ENCODE results near the gene PTPRM.

PTPRM gene

GRCh38 chr18:8411492-8411891 lies 844.4 kb downstream of the PTPRM start:
- H3K4me3 Mint-ChIP-seq, result no peak overlapping the region
- H3K9me3 Mint-ChIP-seq, result peaks cover 34% of the 10 kb centered on the region
- no peak overlapping the region for H3K27ac Mint-ChIP-seq
- TF ChIP-seq CTCF (IDR thresholded peaks at IDR 0.05), result no peak
- no peak for DNase-seq
- H3K4me1 Mint-ChIP-seq, result no peaks in the 10 kb centered on the region
- peaks cover 45% of the 10 kb centered on the region for H3K36me3 Mint-ChIP-seq (ENCODE audit: low read depth)
- no peaks in the 10 kb centered on the region for H3K27me3 Mint-ChIP-seq (ENCODE audit: low read depth, poor library complexity)

GRCh38 chr18:8412117-8412516 lies 845.0 kb downstream of the PTPRM start:
- Mint-ChIP-seq H3K36me3 (ENCODE audit: low read depth) (peaks cover 45% of the 10 kb centered on the region), H3K4me1 (no peaks in the 10 kb centered on the region), H3K9me3 (peaks cover 34% of the 10 kb centered on the region), H3K4me3 (no peak overlapping the region), H3K27ac (no peak overlapping the region), H3K27me3 (ENCODE audit: low read depth, poor library complexity) (no peaks in the 10 kb centered on the region)
- no peak for TF ChIP-seq CTCF (IDR thresholded peaks at IDR 0.05)
- DNase-seq, result no peak

GRCh38 chr18:8413189-8413588 lies 846.1 kb downstream of the PTPRM start:
- H3K36me3 Mint-ChIP-seq (ENCODE audit: low read depth), result peaks cover 34% of the 10 kb centered on the region
- no peak overlapping the region for H3K4me3 Mint-ChIP-seq
- DNase-seq, result no peak
- no peak for TF ChIP-seq CTCF (IDR thresholded peaks at IDR 0.05)
- no peaks in the 10 kb centered on the region for H3K27me3 Mint-ChIP-seq (ENCODE audit: low read depth, poor library complexity)
- no peaks in the 10 kb centered on the region for H3K4me1 Mint-ChIP-seq
- H3K27ac Mint-ChIP-seq, result no peak overlapping the region
- H3K9me3 Mint-ChIP-seq, result peaks cover 34% of the 10 kb centered on the region

GRCh38 chr18:8413751-8414150 lies 846.6 kb downstream of the PTPRM start:
- peaks cover 30% of the 10 kb centered on the region for H3K36me3 Mint-ChIP-seq (ENCODE audit: low read depth)
- TF ChIP-seq CTCF (IDR thresholded peaks at IDR 0.05), result no peak
- DNase-seq, result no peak
- H3K4me3 Mint-ChIP-seq, result no peak overlapping the region
- no peak overlapping the region for H3K27ac Mint-ChIP-seq
- H3K4me1 Mint-ChIP-seq, result no peaks in the 10 kb centered on the region
- H3K9me3 Mint-ChIP-seq, result peaks cover 34% of the 10 kb centered on the region
- no peaks in the 10 kb centered on the region for H3K27me3 Mint-ChIP-seq (ENCODE audit: low read depth, poor library complexity)

GRCh38 chr18:8416212-8417019 lies 849.3 kb downstream of the PTPRM start:
- Mint-ChIP-seq H3K4me1 (no peaks in the 10 kb centered on the region), H3K36me3 (ENCODE audit: low read depth) (peaks cover 3% of the 10 kb centered on the region), H3K27ac (no peak overlapping the region), H3K27me3 (ENCODE audit: low read depth, poor library complexity) (peaks cover 3% of the 10 kb centered on the region), H3K4me3 (no peak overlapping the region), H3K9me3 (peaks cover 13% of the 10 kb centered on the region)
- no peak for DNase-seq
- no peak for TF ChIP-seq CTCF (IDR thresholded peaks at IDR 0.05)

- peaks cover 29% of the 10 kb centered on the region for H3K4me1 Mint-ChIP-seq
- no peak for DNase-seq
- TF ChIP-seq CTCF (IDR thresholded peaks at IDR 0.05), result no peak
- no peaks in the 10 kb centered on the region for H3K36me3 Mint-ChIP-seq (ENCODE audit: low read depth)
- peaks cover 6% of the 10 kb centered on the region for H3K27me3 Mint-ChIP-seq (ENCODE audit: low read depth, poor library complexity)
- no peaks in the 10 kb centered on the region for H3K9me3 Mint-ChIP-seq
- no peak overlapping the region for H3K27ac Mint-ChIP-seq
- no peak overlapping the region for H3K4me3 Mint-ChIP-seq
These were observed 855.3 kb downstream of the PTPRM start for GRCh38 chr18:8422391-8422790.
